ENCODE data around the gene CBARP.

Gene CBARP

DNA sequence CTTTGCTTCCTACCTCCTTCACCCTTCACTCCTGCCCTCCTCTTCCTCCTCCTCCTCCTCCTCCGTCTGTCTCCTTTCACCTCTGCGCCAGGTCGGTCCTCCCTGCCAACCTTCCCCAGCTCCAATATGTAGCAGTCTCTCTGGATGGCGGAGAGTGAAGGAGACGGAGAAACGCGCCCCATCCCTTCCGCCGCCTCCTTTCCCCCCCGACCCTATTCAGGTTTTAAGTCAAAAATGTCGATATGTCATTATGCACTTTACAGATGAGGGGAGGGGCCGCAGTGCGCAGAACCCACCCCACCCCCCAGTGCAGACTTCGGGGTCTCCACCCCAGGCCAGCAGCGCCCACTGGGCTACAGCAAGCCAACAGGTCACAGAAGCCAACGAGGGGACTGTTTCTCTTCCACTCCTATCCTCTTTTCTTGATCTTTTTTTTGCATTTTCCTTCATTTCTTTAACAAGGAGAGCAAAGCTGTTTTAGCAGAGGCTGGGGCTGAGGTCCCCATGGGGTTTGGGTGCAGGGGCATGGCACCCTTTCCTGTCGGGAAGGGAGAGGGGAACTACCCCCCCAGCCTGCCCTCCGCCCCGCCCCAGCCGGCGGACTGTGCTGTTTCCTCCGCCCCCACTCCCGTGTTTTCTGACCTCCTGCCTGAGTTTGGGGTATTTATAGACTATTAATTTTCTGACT lies 19.8 kb upstream of the CBARP start:
- FAIRE-seq = no peak

DNA sequence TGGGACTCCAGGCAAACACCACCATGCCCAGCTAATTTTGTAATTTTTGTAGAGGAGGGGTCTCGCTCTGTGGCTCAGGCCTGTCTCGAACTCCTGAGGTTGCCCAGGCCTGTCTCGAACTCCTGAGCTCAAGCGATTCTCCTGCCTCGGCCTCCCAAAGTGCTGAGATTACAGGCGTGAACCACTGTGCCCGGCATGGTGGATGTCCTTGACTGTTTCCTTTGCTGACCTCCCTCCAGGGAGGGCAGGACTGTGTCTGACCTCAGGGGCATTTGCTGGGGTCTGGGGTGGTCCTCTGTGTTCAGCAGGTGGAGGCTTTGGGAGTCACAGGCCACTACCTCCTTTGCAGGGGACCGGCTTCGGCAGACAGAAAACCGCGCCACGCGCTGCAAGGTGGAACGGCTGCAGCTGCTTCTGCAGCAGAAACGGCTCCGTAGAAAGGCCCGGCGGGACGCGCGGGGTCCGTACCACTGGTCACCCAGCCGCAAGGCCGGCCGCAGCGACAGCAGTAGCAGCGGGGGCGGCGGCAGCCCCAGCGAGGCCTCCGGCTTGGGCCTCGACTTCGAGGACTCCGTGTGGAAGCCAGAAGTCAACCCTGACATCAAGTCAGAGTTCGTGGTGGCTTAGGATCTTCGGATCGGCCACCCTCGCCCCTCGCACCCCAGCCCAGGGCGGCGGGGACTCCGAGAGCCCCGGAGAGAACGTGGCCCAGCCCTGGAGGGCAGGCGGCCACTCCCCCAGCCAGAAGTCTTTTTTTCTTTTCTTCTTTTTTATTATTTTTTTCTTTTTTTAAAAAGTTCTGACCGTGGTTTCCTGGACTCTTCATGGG lies 19.1 kb upstream of the CBARP start:
- FAIRE-seq (no peak), DNase-seq (ENCODE audit: insufficient read length, low spot score) (no peak)
- TF ChIP-seq, protein P1, sequence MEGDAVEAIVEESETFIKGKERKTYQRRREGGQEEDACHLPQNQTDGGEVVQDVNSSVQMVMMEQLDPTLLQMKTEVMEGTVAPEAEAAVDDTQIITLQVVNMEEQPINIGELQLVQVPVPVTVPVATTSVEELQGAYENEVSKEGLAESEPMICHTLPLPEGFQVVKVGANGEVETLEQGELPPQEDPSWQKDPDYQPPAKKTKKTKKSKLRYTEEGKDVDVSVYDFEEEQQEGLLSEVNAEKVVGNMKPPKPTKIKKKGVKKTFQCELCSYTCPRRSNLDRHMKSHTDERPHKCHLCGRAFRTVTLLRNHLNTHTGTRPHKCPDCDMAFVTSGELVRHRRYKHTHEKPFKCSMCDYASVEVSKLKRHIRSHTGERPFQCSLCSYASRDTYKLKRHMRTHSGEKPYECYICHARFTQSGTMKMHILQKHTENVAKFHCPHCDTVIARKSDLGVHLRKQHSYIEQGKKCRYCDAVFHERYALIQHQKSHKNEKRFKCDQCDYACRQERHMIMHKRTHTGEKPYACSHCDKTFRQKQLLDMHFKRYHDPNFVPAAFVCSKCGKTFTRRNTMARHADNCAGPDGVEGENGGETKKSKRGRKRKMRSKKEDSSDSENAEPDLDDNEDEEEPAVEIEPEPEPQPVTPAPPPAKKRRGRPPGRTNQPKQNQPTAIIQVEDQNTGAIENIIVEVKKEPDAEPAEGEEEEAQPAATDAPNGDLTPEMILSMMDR (IDR thresholded peaks at IDR 0.05; ENCODE audit: insufficient read depth, missing control alignments) = no peak

More for the DNA sequence above, 19.8 kb upstream of the CBARP start:
- TF ChIP-seq, protein P1 (IDR thresholded peaks at IDR 0.05; ENCODE audit: insufficient read depth, missing control alignments) = no peak
- DNase-seq (ENCODE audit: insufficient read length, low spot score) = no peak

DNA sequence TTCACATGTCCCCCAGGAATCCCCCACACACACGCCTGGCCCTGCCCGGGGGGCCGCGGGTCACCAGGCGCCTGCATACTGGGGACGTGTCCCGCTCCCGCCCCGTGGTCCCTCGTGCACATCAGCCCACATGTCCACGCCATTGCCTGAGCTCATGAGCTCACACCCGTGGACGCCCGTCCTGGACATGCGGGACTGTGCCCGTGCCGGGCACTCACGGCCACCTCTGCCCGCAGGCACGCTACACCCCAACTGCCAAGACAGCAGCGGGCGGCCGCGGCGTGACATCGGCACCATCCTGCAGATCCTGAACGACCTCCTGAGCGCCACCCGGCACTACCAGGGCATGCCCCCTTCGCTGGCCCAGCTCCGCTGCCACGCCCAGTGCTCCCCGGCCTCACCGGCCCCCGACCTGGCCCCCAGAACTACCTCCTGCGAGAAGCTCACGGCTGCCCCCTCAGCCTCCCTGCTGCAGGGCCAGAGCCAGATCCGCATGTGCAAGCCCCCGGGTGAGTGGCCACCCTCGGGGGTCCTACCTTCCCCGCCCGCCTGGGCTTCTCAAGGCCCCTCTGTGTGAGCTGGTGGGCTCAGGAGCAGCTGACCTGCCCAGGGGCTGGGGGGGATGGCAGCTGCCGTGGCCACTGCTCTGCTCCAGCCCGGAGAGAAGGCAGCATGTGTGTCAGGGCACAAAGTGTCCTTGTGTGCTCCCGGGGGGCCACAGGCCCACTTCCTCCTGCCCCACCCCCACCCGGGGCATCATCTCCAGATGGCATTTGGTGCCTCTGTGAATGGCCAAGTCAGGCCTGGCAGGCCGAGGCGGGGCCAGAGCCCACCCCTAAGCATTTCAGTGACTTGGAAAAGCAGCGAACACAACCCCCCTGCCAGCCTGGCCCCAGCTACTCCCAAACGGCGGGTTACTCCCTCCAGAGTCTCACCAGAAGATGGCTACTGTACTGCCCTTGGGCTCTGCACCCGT lies 17.7 kb upstream of the CBARP start:
- DNase-seq (ENCODE audit: insufficient read length, low spot score) (no peak), FAIRE-seq (no peak)

DNA sequence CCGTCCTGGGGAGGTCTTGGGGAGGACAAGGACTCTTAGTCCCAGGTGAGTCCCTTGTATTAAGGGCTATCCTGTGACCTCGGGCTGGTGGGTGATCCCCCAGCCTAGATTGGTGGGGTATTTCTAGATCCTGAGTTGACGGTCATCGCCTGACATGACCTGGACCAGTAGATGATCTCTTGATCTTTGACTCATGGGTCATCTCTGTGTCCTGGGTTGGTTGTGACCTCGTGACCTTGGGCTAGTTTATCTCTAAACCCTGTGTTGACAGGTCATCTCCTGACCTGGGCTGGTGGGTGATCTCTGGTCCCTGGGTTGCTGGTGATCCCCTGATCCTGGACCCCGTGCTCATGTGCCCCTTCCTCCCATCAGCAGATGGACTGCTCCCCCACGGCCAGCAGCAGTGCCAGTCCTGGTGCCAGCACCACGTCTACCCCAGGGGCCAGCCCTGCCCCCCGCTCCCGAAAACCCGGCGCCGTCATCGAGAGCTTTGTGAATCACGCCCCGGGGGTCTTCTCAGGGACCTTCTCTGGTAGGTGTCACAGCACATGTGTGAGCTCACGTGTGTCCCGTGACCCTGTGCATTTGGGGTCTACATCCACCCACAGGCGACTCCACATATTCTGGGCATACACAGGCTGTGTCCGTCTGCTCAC lies 16.9 kb upstream of the CBARP start:
- DNase-seq (ENCODE audit: insufficient read length, low spot score) = no peak
- no peak for FAIRE-seq
- TF ChIP-seq, protein P1 (IDR thresholded peaks at IDR 0.05; ENCODE audit: insufficient read depth, missing control alignments) = no peak

More for the DNA sequence above, 17.7 kb upstream of the CBARP start:
- TF ChIP-seq, protein P1 (IDR thresholded peaks at IDR 0.05; ENCODE audit: insufficient read depth, missing control alignments) = no peak

DNA sequence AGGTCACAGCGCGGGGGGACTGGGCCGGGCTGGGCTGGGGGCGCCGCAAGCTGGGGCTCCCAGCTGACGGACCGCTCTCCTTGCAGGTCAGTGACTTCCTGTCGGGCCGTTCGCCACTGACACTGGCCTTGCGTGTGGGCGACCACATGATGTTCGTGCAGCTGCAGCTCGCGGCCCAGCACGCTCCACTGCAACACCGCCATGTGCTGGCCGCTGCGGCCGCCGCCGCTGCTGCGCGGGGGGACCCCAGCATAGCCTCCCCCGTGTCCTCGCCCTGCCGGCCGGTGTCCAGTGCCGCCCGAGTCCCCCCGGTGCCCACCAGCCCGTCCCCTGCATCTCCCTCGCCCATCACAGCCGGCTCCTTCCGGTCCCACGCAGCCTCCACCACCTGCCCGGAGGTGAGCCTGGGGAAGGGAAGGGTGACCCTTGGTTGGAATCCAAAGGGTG lies 16.3 kb upstream of the CBARP start:
- DNase-seq (ENCODE audit: insufficient read length, low spot score) = no peak
- TF ChIP-seq, protein P1 (IDR thresholded peaks at IDR 0.05; ENCODE audit: insufficient read depth, missing control alignments) = no peak
- no peak for FAIRE-seq

DNA sequence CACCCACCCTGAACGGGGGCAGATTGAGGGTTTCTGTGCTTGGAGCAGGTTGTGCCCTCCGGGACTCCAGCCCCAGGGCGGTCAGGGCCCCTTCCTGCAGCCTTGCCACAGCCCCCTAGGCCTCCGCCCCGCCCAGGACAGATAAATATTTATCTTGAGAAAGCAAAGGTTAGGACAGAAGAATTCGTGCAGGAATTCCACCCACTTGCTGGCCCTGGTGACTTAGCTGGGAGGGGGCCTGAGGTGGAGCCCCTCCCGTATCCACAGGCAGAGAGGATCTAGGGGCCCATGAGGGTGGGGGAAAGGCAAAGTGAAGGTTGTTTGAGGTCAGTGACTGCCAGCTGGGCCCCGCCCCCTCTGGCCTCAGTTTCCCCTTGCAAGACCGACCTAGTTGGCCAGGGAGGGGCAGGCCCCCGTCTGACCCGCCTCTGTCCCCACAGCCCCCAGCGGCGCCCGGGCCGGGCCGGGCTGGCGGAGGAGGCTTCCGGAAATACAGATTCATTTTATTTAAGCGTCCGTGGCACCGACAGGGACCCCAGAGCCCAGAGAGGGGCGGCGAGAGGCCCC lies 15.8 kb upstream of the CBARP start:
- FAIRE-seq (no peak), DNase-seq (ENCODE audit: insufficient read length, low spot score) (no peak)
- TF ChIP-seq, protein P1 (IDR thresholded peaks at IDR 0.05; ENCODE audit: insufficient read depth, missing control alignments) = no peak
